HG02973 (cell line): ENCODE data around the gene CFAP299.

Source experiments
- ATAC-seq: cut with Tn5 transposase; IDR thresholded peaks from one replicate; pipeline ENCODE4 v1.9.1; 2021; ENCODE audit warnings: moderate library complexity; ENCODE audit not compliant: unreplicated experiment

The CFAP299 gene

GRCh38 chr4:80803337-80803736, 467.8 kb downstream of the CFAP299 start:
- ATAC-seq = no peak

GRCh38 chr4:80806472-80806871, 470.9 kb downstream of the CFAP299 start:
- ATAC-seq = no peak

- no peak for ATAC-seq
Observed at GRCh38 chr4:80809039-80809729, 473.7 kb downstream of the CFAP299 start.

DNA sequence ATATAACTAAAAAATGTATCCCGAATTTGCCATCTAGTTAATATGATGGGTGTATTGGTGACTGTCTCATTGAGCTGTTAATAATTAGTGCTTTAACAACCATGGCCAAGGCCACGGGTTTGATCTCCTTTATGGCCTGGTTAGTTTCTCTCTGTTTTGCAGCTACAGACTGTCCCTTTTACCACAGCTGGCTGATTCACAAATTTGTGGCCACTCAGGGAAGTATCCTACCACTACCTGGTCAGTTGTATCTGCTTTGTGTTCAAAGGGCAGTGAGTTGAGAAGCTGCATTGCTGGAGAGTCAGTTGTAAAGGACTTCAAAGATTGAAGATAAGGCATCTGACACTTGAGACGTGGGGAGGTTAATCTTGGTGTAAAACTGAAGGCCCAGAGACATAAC, 475.9 kb downstream of the CFAP299 start:
- ATAC-seq = no peak

DNA sequence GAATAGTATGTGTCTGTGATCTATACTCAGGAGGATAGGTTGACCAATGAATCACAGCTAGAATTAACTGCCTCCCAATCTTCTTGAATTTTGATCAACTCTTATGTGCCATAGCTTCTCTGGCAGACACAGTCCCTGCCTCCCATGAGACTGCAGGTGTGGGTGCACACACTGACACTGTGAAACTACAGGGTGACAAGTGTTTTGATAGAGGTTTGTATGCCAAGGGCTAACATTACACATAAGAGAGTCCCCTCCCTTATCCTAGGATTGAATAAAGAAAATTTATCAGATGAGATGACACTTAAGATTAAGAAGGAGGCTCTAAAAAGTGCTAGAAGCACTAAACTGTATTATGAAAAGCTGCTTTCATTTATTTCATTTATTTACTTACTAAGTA, 476.6 kb downstream of the CFAP299 start:
- ATAC-seq = no peak

DNA sequence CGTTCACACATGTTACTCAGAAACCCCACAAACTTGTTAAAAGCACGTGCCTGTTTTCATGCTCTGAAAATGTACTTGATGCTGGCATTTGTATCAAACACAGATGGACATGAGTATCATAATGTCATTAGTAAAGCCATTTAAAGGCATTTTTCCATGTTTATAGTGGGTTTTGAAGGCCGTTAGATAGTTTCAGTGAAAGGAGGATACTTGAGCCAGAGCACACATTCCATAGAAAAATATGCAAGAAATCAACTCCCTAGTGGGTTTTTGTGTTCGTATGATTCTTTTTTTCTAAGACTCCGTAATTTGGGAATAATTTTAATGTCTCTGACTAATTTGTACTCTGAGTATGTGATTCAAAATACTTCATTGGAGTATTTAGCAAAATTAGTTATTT, 478.7 kb downstream of the CFAP299 start:
- ATAC-seq = no peak

- ATAC-seq = no peak
Observed at GRCh38 chr4:80831383-80832361, 496.1 kb downstream of the CFAP299 start.

- no peak for ATAC-seq
Observed at GRCh38 chr4:80839281-80839680, 503.8 kb downstream of the CFAP299 start.

DNA sequence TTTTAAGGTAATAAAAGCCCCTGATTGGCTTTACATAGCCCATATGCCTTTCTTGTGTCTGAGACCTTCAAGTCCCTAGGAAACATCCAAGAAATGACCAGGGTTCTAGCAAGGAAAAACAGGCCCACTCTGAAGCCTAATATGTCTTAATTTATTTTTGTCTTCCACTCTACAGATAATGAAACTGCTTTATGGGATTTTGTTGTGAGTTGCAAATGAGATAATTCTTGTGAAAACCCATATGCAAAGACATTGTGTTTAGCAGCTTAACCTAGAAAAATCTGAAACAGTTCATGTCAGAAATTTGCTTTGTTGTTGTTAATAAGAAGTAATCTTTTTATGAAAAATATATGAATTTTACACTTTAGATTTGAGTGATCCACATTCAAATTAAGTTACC, 504.3 kb downstream of the CFAP299 start:
- no peak for ATAC-seq

GRCh38 chr4:80840396-80840795, 504.9 kb downstream of the CFAP299 start:
- ATAC-seq = no peak

- ATAC-seq = no peak
Observed at GRCh38 chr4:80841587-80842281, 506.2 kb downstream of the CFAP299 start.

DNA sequence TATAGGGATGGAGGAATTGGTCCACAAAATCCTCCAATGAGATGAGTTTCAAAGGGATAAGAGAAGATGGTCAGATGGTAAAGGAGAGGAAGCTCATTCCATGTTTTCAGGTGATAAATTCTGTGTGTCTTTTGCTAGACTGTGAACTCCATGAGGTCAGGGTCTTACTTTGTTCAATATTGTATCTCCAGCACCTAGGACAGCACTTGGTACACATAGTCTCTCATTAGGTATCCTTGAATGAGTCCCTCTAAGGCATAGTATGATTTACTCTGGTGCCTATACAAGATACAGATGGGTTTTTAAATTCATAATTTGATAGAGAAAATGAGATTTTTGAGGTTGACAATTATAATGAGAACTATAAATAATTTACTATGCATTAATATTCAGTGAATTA, 510.7 kb downstream of the CFAP299 start:
- ATAC-seq = no peak

DNA sequence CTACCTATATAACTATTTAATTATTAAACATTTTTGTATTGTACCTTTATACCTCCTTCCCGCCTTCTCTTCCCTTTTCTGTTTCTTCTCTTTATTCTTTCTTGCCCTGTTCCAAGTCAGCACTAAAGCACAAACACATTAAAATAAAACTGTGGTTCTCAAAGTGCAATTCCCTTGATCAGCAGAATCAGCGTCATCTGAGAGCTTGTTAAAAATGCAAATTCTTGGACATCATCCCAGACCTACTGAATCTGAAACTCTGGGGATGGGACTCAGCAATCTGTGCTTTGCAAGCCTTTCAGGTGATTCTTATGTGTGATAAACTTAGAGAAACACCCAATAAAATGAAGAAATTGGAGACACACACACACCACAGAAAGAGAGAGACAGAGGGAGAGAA, 516.5 kb downstream of the CFAP299 start:
- ATAC-seq = no peak

DNA sequence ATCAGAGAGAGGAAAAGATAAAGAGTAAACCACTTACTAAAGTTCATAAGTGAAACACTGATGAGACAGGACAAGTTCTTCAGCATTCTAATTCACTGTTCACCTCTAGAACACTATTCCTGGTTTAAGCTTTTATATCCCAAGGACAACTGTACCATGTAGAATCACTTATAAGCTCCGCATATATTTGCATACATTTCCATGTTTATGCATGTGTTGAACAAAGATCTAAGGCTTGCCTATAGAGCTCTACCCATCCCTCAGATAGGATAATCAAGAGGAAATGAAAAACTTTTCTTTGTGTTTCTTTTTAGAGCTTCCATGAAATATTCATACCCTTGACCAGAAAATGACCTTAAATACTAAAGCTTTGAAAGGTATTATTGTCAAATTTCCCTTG, 538.0 kb downstream of the CFAP299 start:
- no peak for ATAC-seq

DNA sequence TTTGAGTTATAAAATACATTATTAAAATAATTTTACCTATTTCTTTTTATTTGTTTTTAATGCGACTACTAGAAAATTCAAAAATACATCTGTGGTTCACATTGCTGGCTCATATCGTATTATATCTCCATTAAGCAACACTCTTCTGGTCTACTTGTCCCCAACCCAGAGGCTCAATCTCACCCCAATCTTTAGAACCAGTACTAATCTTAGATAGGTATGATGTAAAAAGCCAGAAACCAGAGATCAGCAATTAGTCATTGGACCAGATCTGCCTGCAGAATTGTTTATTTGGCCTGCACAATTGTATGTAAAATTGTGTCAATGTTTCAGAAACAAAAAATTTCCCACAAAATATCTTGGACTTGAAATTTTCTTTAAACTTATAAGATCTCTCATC, 539.4 kb downstream of the CFAP299 start:
- no peak for ATAC-seq

GRCh38 chr4:80875642-80876041, 540.1 kb downstream of the CFAP299 start:
- ATAC-seq = peak; percentile 93

GRCh38 chr4:80876810-80877209, 541.3 kb downstream of the CFAP299 start:
- peak; percentile 64 for ATAC-seq

GRCh38 chr4:80878218-80878617, 542.7 kb downstream of the CFAP299 start:
- ATAC-seq = no peak

- ATAC-seq = peak; percentile 60
Observed at GRCh38 chr4:80897537-80898303, 562.2 kb downstream of the CFAP299 start.

DNA sequence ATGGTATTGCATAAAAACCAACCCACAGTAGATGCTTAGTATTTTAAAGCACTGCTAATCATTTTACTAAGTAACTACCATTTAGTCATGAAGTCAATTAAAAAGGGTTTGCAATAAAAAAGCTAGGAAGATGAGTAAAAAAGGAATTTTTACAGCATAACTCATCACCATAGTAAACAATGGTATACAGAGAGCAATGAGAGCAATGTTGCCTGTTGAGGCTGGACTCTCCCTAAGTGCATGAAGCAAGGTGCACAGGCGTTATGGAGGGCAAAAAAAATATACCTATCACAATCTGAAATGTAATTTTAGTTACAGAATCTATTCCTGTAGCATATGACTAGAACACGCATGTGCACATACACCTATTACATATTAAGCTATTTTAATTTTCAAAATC, 565.4 kb downstream of the CFAP299 start:
- ATAC-seq = no peak

DNA sequence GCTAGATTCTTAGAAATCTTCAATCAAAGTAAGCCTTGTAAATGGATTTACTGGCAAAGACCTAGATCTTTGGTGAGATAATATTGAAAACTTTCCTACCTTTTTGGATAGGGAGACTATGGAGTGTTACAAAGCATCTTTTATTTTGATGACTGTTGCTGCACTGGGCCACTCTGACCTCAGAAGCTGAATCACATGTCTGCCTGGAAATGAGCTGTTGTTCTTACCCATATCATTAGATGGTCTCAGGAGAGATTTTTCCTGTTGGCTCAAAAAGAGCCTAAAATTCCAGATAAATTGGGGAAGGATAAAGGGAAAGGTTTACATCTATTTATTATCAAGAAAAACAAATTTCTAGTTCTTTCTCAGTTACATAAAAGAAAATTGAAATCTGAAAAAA, 567.5 kb downstream of the CFAP299 start:
- no peak for ATAC-seq
